Hematopoietic multipotent progenitor cell treated with erythropoietin and hydrocortisone succinate and interleukin-3 and kit ligand, for 17 days (in vitro differentiated cells): ENCODE data around the gene HAPSTR1.

Experiments used
- DNase-seq: peaks from one replicate; pipeline ENCODE4 v3.0.0-alpha.2; 2015; ENCODE audit warnings: low spot score

The HAPSTR1 gene

DNA sequence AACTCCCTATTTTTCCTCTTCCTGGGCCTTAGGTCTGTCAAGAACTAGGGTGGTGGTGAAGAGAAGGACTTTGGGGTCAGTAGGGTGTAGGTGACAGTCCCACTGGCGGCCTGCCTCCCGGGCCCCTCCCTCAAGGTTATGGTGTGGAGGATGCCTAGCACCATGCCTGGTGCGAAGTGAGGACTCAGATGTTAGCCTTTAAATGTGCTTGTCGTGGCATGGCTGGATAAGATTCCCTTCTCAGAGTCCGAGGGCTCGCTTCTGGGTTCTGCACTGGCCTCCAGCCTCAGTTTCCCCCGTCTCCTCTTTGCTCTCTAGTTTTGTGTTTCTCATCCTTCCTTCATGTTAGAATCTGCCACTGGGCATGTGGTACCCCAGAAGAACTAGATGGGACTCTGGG lies 32.0 kb downstream of the HAPSTR1 start:
- no peak for DNase-seq

DNA sequence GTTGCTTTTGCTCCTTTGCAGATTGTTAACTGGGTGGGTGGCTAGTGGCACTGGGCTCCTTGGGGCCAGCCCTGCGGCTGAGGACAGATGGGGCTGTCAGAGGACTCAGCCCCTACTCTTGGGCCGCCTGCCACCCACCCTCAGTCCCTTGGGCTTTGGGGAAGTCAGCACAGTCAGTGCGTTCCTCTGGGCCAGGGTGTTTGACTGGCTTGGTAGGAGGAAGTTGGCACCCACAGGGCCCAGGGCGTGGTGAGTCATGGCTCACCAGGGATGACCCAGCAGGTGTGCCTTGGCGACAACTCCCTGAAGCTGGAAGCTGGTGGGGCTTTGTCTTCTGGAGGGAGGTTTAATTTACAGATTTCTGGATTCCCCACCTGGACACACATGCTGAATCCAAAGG lies 32.4 kb downstream of the HAPSTR1 start:
- DNase-seq = peak; percentile 40

DNA sequence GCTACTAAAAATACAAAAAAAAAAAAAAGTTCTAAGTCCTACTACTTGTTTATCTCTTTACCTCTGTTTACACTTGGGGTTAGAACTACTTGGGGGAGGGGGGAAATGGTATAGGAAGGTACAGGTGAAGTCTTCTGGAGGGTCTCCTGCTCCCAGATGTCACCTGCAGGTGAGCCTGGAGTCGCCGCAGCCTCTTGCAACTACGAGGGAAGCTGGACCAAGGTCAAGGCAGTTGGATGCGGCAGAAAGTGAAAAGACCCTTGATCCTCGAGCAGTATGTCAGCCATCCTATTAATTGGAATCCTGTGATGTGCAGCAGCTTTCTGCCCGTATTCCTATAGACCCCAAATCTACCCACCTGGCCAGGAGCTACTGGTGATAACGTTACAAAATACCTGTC lies 33.0 kb downstream of the HAPSTR1 start:
- no peak for DNase-seq

DNA sequence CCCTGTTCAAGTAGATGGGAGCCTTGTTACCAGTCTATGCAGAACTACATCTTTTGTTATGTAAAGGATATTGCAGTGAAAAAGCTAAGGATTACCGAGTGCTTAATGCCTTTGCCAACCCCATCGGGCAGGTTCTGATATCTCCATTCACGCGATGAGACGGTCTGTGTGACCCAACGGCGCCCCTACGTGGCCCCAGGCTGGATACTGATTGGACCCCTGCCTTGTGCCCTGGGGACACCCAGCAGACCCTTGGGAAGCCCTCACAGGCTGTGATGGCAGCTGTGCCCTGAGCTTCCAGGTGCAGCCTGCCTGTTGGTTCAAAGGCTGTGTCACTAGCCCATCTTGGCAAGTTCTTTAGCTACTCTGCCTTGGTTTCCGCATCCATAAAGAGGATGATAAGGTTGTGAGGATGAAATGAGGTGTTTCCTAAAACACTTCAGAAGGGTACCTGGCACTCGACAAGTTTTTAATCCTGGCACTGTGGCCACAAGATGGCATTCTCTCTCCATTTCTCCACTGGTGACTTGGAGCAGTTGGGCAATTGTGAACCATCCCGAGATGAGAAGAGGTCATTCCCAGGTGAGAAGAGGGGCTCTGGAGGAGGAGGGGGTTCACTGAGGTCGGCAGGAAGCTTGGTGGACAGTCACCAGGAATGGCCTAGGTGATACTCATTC lies 33.6 kb downstream of the HAPSTR1 start:
- DNase-seq = no peak

DNA sequence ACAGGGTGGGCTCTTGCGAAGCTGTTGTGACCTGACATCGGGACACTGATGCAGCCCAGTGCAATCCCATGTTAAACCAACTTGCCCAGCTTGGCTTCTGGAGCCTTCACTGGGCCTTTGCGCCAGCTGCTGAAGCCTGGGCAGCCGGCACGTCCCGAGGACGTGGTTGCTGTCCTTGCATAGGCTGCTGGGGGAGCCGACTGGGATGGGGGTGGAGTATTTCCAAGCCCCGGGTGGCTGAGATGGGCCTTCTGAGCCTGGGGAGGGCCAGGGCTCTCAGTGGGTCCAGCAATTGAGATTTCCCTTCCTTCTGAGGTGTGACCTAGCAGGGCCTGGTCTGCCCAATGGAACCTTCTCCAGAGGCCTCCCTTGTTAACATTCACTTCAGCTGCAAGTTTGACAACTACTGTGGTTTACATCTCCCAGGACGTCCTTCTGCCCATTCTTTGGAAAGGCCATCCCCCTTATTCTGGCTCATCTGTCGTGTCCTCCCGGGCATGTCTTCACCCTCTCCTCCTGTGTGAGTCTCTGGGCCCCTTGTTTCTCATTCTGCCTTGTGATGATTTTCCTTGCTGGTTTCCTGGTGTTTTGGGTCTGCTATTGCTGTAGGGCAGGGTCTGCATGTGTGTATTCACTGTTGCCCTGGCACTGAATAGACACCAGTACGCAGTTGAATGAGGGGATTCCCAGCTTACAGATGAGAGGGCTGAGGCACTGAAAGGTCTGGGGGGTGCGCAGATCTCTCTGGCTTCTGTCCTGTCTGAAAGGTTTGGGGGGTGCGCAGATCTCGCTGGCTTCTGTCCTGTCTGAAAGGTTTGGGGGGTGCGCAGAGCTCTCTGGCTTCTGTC lies 34.4 kb downstream of the HAPSTR1 start:
- no peak for DNase-seq

DNA sequence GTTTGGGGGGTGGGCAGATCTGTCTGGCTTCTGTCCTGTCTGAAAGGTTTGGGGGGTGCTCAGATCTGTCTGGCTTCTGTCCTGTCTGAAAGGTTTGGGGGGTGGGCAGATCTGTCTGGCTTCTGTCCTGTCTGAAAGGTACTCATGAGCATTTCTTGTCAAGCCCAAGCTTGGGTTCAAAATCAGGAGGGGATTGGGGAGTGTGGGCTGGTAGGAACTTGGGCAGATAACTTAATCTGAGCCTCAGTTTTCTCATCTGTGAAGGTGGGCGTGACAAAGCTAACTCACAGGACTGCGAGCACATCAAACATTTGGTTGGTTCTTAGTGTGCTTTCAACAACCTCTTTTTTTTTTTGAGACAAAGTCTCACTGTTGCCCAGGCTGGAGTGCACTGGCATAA lies 35.2 kb downstream of the HAPSTR1 start:
- DNase-seq = no peak

DNA sequence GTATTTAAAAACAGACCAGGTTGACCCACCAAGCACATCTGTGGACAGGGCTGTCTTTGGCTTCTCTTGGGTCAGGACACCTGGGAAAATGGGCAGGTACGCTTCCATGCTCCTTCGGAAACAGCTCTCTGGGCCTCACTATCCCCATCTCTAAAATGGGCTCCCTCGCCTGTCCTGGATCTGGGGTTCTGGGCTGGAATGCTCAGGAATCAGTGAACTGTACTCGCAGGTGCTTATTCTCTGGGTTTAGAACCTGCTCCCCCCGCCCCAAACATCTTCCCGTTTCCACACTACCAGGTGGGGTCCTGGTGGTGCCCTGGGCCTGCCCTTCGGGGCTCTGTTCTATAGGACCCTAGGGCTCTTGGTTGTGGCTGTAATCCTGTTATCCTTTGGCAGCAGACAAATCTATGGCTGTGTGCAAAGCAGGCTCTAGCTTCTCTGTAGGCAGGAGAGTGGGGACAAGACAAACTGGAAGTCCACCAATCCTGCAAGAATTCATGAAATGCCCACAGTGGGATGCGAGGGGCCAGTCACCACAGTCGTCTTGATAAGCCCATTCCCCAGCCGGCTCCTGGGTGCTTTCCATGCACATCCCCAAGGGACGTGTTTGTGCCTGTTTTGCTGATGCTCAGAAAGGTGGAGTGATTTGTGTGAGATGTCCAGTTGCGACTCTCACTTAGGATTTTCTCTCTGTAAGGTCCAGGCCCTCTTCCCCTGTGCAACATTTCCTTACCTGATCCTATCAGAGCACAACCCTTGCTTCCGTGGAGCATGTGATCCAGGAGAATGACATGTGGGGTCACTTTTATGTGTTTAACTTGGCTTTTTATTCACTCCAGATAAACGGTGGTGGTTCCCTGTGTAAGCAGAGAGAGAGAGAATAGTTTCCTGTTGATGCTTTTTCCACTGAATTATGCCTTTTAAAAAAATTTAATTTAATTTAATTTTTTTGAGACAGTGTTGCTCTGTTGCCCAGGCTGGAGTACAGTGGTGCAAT lies 37.2 kb downstream of the HAPSTR1 start:
- DNase-seq = no peak

DNA sequence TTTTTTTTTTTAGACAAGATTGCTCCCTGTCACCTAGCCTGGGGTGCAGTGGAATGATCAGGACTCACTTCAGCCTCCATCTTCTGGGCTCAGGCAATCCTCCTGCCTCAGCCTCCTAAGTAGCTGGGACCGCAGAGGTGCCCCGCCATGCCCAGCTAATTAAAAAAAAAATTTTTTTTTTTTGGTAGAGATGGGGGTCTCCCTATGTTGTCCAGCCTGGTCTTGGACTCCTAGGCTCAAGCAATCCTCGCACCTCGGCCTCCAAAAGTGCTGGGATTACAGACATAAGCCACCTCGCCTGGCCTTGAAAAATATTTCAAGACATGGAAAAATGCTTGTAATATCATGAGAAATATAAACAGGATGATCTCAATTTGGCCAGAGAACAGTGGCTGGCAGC lies 42.9 kb downstream of the HAPSTR1 start:
- DNase-seq = no peak

DNA sequence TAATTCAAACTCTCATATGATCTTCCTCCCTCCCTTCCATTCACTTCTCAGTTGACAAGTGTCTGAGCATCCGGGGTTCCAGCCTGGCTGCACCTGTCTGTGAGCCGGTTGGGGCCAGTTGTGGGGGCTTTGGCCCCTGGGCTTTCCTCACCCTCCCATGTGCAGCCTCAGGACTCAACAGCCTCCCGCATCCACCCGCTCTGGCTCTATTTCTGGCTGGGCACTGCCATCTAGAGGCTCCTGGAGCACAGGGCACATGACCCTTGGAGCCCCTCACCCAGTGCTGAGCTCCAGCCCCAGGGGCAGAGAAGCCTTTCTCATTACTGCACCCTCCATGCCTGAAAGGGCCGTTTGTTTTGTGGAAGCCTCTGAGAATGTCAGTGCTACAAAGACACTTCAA lies 43.3 kb downstream of the HAPSTR1 start:
- peak; percentile 55 for DNase-seq

DNA sequence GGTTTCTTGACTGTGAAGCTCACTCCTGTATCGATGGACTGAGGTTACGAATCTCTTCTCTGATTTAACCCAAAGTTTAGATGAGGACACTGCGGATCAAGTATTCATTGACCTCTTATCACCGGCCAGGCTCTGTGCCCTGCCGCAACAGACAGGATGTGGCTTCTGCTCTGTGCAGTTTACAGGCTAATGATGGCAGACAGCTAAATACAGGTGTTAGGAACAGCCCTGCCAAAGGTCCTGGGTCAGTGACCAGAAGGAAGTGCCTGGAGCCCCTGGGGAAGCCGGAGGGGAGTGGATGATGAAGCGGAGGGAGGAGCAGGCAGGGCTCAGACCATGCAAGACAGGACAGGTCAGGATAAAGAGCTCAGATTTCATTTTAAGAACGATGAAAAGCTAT lies 44.4 kb downstream of the HAPSTR1 start:
- no peak for DNase-seq

DNA sequence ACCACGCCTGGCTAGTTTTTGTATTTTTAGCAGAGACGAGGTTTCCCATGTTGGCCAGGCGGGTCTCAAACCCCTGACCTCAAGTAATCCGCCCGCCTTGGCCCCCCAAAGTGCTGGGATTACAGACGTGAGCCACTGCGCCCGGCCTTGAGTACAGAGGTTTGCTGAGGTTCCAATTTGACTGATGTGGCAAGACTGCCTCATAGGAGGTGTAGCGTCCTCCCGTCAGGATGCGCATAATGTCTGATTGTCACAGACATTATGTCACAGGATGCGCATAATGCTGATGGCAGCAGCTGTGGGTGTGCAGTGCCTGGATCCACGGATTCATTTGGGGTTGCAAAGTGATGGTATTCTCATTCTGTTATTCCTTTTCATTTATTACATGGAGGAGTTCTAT lies 45.2 kb downstream of the HAPSTR1 start:
- no peak for DNase-seq

DNA sequence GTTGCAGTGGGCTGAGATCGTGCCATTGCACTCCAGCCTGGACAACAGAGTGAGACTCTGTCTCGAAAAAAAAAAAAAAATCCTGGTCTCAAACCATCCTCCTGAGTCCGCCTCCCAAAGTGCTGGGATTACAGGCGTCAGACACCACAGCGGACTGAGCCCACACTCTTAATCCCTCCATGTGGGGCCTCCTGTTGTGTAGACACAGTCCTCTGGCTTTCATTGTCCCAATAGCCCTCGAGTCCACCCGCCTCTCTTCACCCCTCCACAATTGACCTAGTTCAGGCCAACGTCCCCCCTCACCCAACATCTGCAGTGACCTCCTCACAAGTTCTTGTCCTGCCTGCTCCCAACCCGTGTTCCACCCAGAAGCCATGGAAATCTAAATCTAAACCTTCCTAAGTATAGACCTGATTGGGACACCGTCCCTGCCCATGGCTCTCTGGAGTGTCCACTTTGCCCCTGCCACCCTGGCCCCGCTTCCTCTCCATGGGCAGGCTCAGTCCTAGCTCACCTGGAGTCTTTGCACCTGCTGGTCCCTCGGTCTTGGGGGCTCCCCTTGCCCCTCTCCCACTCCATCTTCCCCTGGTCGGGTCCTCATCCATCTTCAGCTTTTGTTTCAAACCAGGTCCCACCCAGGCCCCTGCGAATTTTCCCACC lies 46.7 kb downstream of the HAPSTR1 start:
- DNase-seq = no peak

DNA sequence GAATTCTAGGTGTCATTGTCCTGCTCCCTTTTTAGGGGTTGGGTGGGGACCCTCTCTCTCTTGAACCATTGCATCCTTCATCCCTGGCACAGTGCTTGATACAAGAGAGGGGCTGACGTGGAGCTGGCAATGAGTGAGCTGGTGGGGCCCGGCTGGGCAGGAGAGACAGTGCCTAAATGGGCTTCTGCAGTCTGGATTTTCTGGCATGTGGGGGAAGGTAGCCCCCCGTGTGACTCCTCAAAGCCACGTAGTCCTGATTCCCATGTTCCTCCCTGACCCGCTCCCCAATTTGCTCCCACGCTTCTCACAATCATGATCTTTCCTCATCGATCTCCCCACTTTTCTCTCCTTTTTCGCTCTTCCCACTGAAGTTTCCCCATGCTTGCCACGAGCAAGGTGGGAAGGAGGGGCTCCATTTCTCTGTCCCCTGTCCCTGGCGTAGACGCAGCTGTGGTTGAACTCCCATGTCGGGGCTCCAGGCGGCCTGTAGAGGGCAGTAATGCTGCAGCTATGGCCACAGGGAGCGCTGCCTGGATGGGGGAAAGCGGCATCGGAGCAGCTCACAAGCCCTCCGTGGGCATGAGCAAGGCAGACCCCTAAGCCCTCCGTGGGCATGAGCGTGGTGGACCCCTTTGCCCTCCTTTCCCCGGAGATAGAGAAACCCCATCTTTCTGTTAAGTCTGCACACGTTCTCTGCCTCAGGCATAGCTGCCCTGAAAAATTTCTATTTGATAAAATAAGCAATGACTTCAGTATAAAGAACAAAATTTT lies 47.5 kb downstream of the HAPSTR1 start:
- DNase-seq = peak; percentile 62

DNA sequence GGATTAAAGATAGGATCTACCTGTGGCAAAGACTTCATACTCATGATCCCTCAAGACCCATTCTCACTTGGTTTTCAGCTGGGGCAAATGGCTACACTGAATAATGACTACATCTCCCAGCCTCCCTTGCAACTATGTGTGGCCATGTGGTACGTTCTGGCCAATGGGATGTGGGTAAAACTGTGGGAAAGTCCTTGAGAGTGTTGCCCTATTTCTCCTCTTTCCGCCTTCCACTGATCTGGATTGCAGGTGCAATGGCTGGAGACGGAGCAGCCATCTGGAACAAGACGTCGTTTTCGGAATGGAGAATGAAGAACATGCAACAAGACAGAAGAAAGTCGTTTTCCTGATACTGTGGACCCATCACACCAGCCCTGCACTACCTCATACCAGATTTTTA lies 48.5 kb downstream of the HAPSTR1 start:
- DNase-seq = no peak
